H1 (cell line): ENCODE measurements around the gene ARMH1. TPM values are rescaled to one million over a fixed set of nuclear protein-coding genes. Genes with fewer than 3 reads are reported as not detected.

Source experiments
- CTCF ChIA-PET: fragments of 300-600 bp; sonication (Branson Sonifier 250); formaldehyde crosslinking; loops from one replicate; lab custom pipeline; 2021; ENCODE audit not compliant: partially characterized antibody; lab: Charles Lee
- POLR2A ChIA-PET: fragments of 300-600 bp; sonication (Branson Sonifier 250); formaldehyde crosslinking; loops from one replicate; lab custom pipeline; 2021; ENCODE audit warnings: inconsistent platforms; ENCODE audit not compliant: partially characterized antibody; lab: Charles Lee
- DNase-seq, 2 experiments: peaks; one replicate each; pipeline versions ENCODE4 v3.0.0 to v3.0.0-alpha.2; 2010 to 2022; ENCODE audit warnings: low spot score in 2 of 2, low read depth in 1 of 2, mixed read lengths in 1 of 2
- FAIRE-seq: peaks from 2 replicates; lab custom pipeline; 2011; peaks lifted over from hg19 to GRCh38; lab: Jason Lieb, UNC
- H2AFZ ChIP-seq: 2 replicates; pipeline ENCODE4 v1.8.1; 2012; ENCODE audit warnings: low read length, inconsistent platforms
- H2AK5ac ChIP-seq: 2 replicates; pipeline ENCODE4 v1.6.1; 2013; ENCODE audit warnings: low read depth, low read length
- H2BK120ac ChIP-seq: replicated peaks from 2 replicates; pipeline ENCODE3; 2013; ENCODE audit warnings: low read depth, low read length, inconsistent platforms
- H2BK12ac ChIP-seq: 2 replicates; pipeline ENCODE4 v1.6.1; 2013; ENCODE audit warnings: low read depth, low read length
- H2BK15ac ChIP-seq: 2 replicates; pipeline ENCODE4 v1.6.1; 2013; ENCODE audit warnings: low read length
- H2BK20ac ChIP-seq: 2 replicates; pipeline ENCODE4 v1.6.1; 2013; ENCODE audit warnings: low read length
- H2BK5ac ChIP-seq: 2 replicates; pipeline ENCODE4 v1.6.1; 2013; ENCODE audit warnings: low read depth, low read length
- H3K14ac ChIP-seq: 2 replicates; pipeline ENCODE4 v1.6.1; 2013; ENCODE audit warnings: inconsistent platforms; ENCODE audit not compliant: insufficient read length
- H3K18ac ChIP-seq: 2 replicates; pipeline ENCODE4 v1.6.1; 2013; ENCODE audit warnings: low read length; ENCODE audit errors: extremely low read depth
- H3K23ac ChIP-seq: 2 replicates; pipeline ENCODE4 v1.6.1; 2013; ENCODE audit warnings: inconsistent platforms; ENCODE audit not compliant: insufficient read length
- H3K23me2 ChIP-seq: 2 replicates; pipeline ENCODE4 v1.6.1; 2013; ENCODE audit warnings: low read depth, low read length
- H3K27ac ChIP-seq: 2 replicates; pipeline ENCODE4 v1.6.1; 2011; ENCODE audit warnings: low read depth, low read length, inconsistent platforms
- H3K27me3 ChIP-seq, 4 experiments: replicated peaks in 1 of 4; 1 replicate in 1 of 4; 2 replicates in 3 of 4; pipeline versions ENCODE4 v1.6.1 to v1.8.1; 2011 to 2013; ENCODE audit warnings: low read length in 3 of 4, mild to moderate bottlenecking in 3 of 4, inconsistent platforms in 2 of 4, mixed read lengths in 2 of 4, moderate library complexity in 1 of 4; ENCODE audit not compliant: control insufficient read depth in 3 of 4, insufficient read depth in 3 of 4; ENCODE audit errors: extremely low read depth in 1 of 4
- H3K36me3 ChIP-seq, 4 experiments: 2 replicates each; pipeline versions ENCODE4 v1.6.1 to v1.8.1; 2011 to 2013; ENCODE audit warnings: mild to moderate bottlenecking in 4 of 4, low read length in 3 of 4, moderate library complexity in 2 of 4, control low read depth in 1 of 4, inconsistent platforms in 1 of 4; ENCODE audit not compliant: insufficient read depth in 4 of 4, control insufficient read depth in 2 of 4
- H3K4ac ChIP-seq: replicated peaks from 2 replicates; pipeline ENCODE3; 2013; ENCODE audit warnings: low read length, low read depth, mixed read lengths, inconsistent platforms; ENCODE audit not compliant: insufficient read length
- H3K4me1 ChIP-seq, 4 experiments: replicated peaks in 1 of 4; 1 replicate in 1 of 4; 2 replicates in 3 of 4; pipeline versions ENCODE4 v1.6.1 to v1.8.1; 2011 to 2013; ENCODE audit warnings: low read length in 3 of 4, inconsistent platforms in 2 of 4, mixed read lengths in 1 of 4; ENCODE audit not compliant: insufficient read depth in 4 of 4, control insufficient read depth in 3 of 4
- H3K4me2 ChIP-seq, 2 experiments: 2 replicates each; pipeline versions ENCODE4 v1.6.1 to v1.8.1; 2011 to 2013; ENCODE audit warnings: low read depth in 2 of 2, low read length in 2 of 2, control low read depth in 1 of 2, inconsistent platforms in 1 of 2, mild to moderate bottlenecking in 1 of 2; ENCODE audit not compliant: insufficient read depth in 1 of 2
- H3K4me3 ChIP-seq, 4 experiments: fragments of 200-600, 300-600 bp in 1 of 4; sonication (generic), shearing (Covaris generic), sonication (Bioruptor Twin) in 1 of 4; 2 replicates each; pipeline versions ENCODE4 v1.5.1 to v1.8.1; 2011 to 2016; ENCODE audit warnings: low read length in 4 of 4, low read depth in 3 of 4, control low read depth in 2 of 4, inconsistent platforms in 2 of 4, mild to moderate bottlenecking in 2 of 4, mixed read lengths in 1 of 4, moderate library complexity in 1 of 4; ENCODE audit not compliant: insufficient read depth in 2 of 4; ENCODE audit errors: extremely low read depth in 1 of 4
- H3K56ac ChIP-seq: replicated peaks from 2 replicates; pipeline ENCODE3; 2013; ENCODE audit warnings: low read depth, mild to moderate bottlenecking, mixed read lengths, low read length, inconsistent platforms; ENCODE audit not compliant: insufficient read length
- H3K79me1 ChIP-seq: 2 replicates; pipeline ENCODE4 v1.6.1; 2013; ENCODE audit warnings: low read depth, low read length, control low read depth
- H3K79me2 ChIP-seq, 2 experiments: 2 replicates each; pipeline versions ENCODE4 v1.6.1 to v1.8.1; 2012 to 2013; ENCODE audit warnings: low read length in 2 of 2, mild to moderate bottlenecking in 2 of 2, inconsistent platforms in 1 of 2; ENCODE audit not compliant: insufficient read depth in 2 of 2, control insufficient read depth in 1 of 2
- H3K9ac ChIP-seq, 4 experiments: replicated peaks in 1 of 4; 1 replicate in 1 of 4; 2 replicates in 3 of 4; pipeline versions ENCODE4 v1.6.1 to v1.8.1; 2011 to 2013; ENCODE audit warnings: low read depth in 3 of 4, low read length in 3 of 4, control low read depth in 2 of 4, mild to moderate bottlenecking in 2 of 4, moderate library complexity in 2 of 4, inconsistent platforms in 1 of 4; ENCODE audit errors: extremely low read depth in 1 of 4
- H3K9me3 ChIP-seq, 2 experiments: 2 replicates each; pipeline versions ENCODE4 v1.6.1 to v1.8.1; 2012 to 2013; ENCODE audit warnings: mild to moderate bottlenecking in 2 of 2, moderate library complexity in 2 of 2, control low read depth in 1 of 2, inconsistent platforms in 1 of 2, low read depth in 1 of 2, low read length in 1 of 2, mixed read lengths in 1 of 2; ENCODE audit not compliant: insufficient read depth in 2 of 2
- H4K20me1 ChIP-seq, 2 experiments: replicated peaks in 1 of 2; 2 replicates each; pipeline versions ENCODE3 to v1.8.1; 2011 to 2013; ENCODE audit warnings: inconsistent platforms in 2 of 2, low read length in 2 of 2, mild to moderate bottlenecking in 1 of 2; ENCODE audit not compliant: insufficient read depth in 2 of 2, control insufficient read depth in 1 of 2
- H4K5ac ChIP-seq: 2 replicates; pipeline ENCODE4 v1.6.1; 2013; ENCODE audit warnings: low read length, low read depth, mixed read lengths, inconsistent platforms; ENCODE audit not compliant: insufficient read length
- H4K8ac ChIP-seq: 2 replicates; pipeline ENCODE4 v1.8.0; 2013; ENCODE audit warnings: mild to moderate bottlenecking, moderate library complexity, low read length, inconsistent platforms; ENCODE audit not compliant: insufficient read depth; ENCODE audit errors: extremely low read depth
- H4K91ac ChIP-seq: replicated peaks from 2 replicates; pipeline ENCODE3; 2013; ENCODE audit warnings: low read length, mixed read lengths, inconsistent platforms; ENCODE audit not compliant: insufficient read length
- JUND ChIP-seq: IDR thresholded peaks from 2 replicates; pipeline ENCODE4 v1.6.1; 2011; ENCODE audit warnings: mild to moderate bottlenecking, improper control_type of control experiment, low read length
- RXRA ChIP-seq: IDR thresholded peaks from 2 replicates; pipeline ENCODE4 v1.6.1; 2011; ENCODE audit warnings: low read depth, mild to moderate bottlenecking, low read length, moderate library complexity; ENCODE audit not compliant: insufficient read depth
- TEAD4 ChIP-seq: IDR thresholded peaks from 2 replicates; pipeline ENCODE4 v1.6.1; 2012; ENCODE audit warnings: low read depth, low read length, inconsistent platforms, mixed read lengths
- WGBS, 2 experiments: shearing (Covaris generic) in 1 of 2; methylation state at CpG; one replicate each; pipeline versions ENCODE4 v1.1.6 to v1.1.7; 2013 to 2015; ENCODE audit warnings: low lambda C conversion rate in 2 of 2, mixed read lengths in 2 of 2, inconsistent platforms in 1 of 2, low coverage in 1 of 2, missing lambda C conversion rate in 1 of 2; ENCODE audit not compliant: insufficient replicate concordance in 2 of 2, insufficient coverage in 1 of 2, insufficient read length in 1 of 2; ENCODE audit errors: extremely low coverage in 1 of 2, missing lambda C conversion rate in 1 of 2; 5-methylcytosine and 5-hydroxymethylcytosine counted together
- polyA plus RNA-seq, 7 experiments: library from polyadenylated mRNA; depleted of rRNA in 3 of 7; stranded (reverse) in 5 of 7; unstranded in 2 of 7; fragments of >200 nt in 5 of 7; fragments of 200-250 nt in 2 of 7; gene quantifications; 1 replicate in 5 of 7; 2 replicates in 1 of 7; 4 replicates in 1 of 7; pipeline versions ENCODE4 v1.2.1 to v1.2.3, GENCODE V29; 2011 to 2013; ENCODE audit warnings: missing spikeins in 2 of 7, mixed read lengths in 2 of 7
- total RNA-seq: library from RNA; stranded (reverse); fragmentation: NEBNext Ultra II Directional; extraction: Animal tissue kit (Norgen Biotek cat#: 25700); gene quantifications from 2 replicates; pipeline ENCODE4 v1.2.1, GENCODE V29; 2021

The ARMH1 gene
- total and polyA plus RNA-seq, 2 of the 8 experiments (the other 6 are each of a cell fraction or from before 2014, with no cell fraction given): 0.82 to 0.85 TPM

GRCh38 chr1:44740179-44740617 is 65.7 kb downstream of the ARMH1 start:
- POLR2A ChIA-PET: interaction anchor here (0.7 to 10.5 kb wide), 12 partner anchors 10 to 90 kb away, joined by 3 to 120 read pairs (median 4); partner anchors contain the start of genes RNU5D-1 and RPS8
- H2BK120ac ChIP-seq: no peak overlapping the region
- peaks cover 7% of the 10 kb centered on the region for H3K79me1 ChIP-seq
- no peak overlapping the region for H2AK5ac ChIP-seq
- H3K79me2 ChIP-seq: peaks cover 2 to 31% of the 10 kb centered on the region in 2 experiments; a peak in 3 of 4 replicates
- H3K9me3 ChIP-seq: peaks cover 0 to 7% of the 10 kb centered on the region in 2 experiments; a peak in 1 of 4 replicates
- H2BK5ac ChIP-seq: peak overlapping the region; percentile 96
- no peak overlapping the region for H3K4ac ChIP-seq
- no peak overlapping the region for H3K23ac ChIP-seq
- peak overlapping the region; percentile 83 for H3K27ac ChIP-seq
- H2AFZ ChIP-seq: peak overlapping the region; percentile 62
- H3K56ac ChIP-seq: peak overlapping the region; percentile 50
- H4K91ac ChIP-seq: peak overlapping the region; percentile 61
- peak overlapping the region; percentile 26 for H4K5ac ChIP-seq
- peak overlapping the region; percentile 77 to 93 (median 87) for H3K9ac ChIP-seq
- DNase-seq (no peak), FAIRE-seq (no peak)
- peak overlapping the region; percentile 54 to 98 (median 94) for H3K4me3 ChIP-seq
- 5% methylated on average over 14 of the region's 14 CpGs; no CpG with 5 or more reads in 1 of the 2 experiments for WGBS, 2 experiments
- H2BK20ac ChIP-seq: no peak overlapping the region
- peak overlapping the region; percentile 0; the same call in 1 of the 2 replicates for H2BK12ac ChIP-seq
- H4K20me1 ChIP-seq: no peaks in the 10 kb centered on the region
- H3K18ac ChIP-seq: peak overlapping the region; percentile 49
- CTCF ChIA-PET: interaction anchor here (1.3 to 2.1 kb wide), 2 partner anchors 9 to 11 kb away, joined by 4 to 6 read pairs; partner anchors contain the start of gene RNU5D-1
- H4K8ac ChIP-seq: peak overlapping the region; percentile 63; the same call in 1 of the 2 replicates
- peak overlapping the region; percentile 67 to 82 for H3K4me2 ChIP-seq
- peaks cover 11 to 22% (median 13%) of the 10 kb centered on the region in 4 experiments for H3K36me3 ChIP-seq
- peaks cover 3% of the 10 kb centered on the region; the same call in 1 of the 2 replicates for H3K23me2 ChIP-seq
- 0 out of 2 replicates have a peak overlapping the region, but pooled peaks have one; percentile 22 for H2BK15ac ChIP-seq
- H3K27me3 ChIP-seq: no peaks in the 10 kb centered on the region
- peaks cover 0 to 3% (median under 1%) of the 10 kb centered on the region in 4 experiments; a peak in 2 of 7 replicates for H3K4me1 ChIP-seq
- H3K14ac ChIP-seq: no peak overlapping the region
- TF ChIP-seq TEAD4 (no peak), RXRA (no peak), JUND (no peak)
